ENCODE measurements around the gene SPATA33. TPM values are rescaled to one million over a fixed set of nuclear protein-coding genes. Genes with fewer than 3 reads are reported as not detected.
"Not testable (repeated sequence)": the region's sequence is repeated elsewhere in the genome, so short reads cannot be mapped to it uniquely, and the experiment has no call there.

The SPATA33 gene
- total RNA-seq, 1 donor from 2014 or later: 42.6 TPM

DNA sequence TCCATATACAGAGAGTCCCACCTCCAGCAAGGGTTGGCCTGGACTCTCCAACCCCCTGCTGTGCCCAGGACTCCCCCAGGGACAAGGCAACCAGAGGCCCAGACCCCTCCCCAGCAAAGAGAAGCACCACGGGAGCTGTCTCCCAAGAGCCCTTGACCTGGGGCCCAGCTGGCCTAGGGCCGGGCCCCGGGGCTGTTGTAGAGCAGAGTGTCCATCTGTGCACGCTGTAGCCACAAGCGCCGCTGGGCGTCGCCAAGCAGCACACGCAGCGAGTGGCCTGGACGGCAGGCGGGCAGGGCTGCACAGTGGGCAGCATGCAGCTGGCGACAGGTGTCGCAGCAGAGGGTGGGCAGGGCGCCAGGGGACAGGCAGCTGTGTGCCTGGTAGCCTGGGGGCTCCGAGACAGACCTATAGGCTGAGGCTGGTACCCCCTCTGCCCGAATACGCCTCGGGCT lies 39.6 kb downstream of the SPATA33 start:
- Mint-ChIP-seq H3K27me3 (ENCODE audit: low read depth) (no peaks in the 10 kb centered on the region), H3K4me1 (peaks cover 12% of the 10 kb centered on the region), H3K27ac (ENCODE audit: unreplicated experiment) (no peak overlapping the region), H3K36me3 (ENCODE audit: low read depth) (peaks cover 7% of the 10 kb centered on the region), H3K4me3 (no peak overlapping the region), H3K9me3 (no peaks in the 10 kb centered on the region)
- TF ChIP-seq, protein P1, sequence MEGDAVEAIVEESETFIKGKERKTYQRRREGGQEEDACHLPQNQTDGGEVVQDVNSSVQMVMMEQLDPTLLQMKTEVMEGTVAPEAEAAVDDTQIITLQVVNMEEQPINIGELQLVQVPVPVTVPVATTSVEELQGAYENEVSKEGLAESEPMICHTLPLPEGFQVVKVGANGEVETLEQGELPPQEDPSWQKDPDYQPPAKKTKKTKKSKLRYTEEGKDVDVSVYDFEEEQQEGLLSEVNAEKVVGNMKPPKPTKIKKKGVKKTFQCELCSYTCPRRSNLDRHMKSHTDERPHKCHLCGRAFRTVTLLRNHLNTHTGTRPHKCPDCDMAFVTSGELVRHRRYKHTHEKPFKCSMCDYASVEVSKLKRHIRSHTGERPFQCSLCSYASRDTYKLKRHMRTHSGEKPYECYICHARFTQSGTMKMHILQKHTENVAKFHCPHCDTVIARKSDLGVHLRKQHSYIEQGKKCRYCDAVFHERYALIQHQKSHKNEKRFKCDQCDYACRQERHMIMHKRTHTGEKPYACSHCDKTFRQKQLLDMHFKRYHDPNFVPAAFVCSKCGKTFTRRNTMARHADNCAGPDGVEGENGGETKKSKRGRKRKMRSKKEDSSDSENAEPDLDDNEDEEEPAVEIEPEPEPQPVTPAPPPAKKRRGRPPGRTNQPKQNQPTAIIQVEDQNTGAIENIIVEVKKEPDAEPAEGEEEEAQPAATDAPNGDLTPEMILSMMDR (conservative IDR thresholded peaks at IDR 0.05): no peak
- DNase-seq (ENCODE audit: low read depth, low spot score): no peak

DNA sequence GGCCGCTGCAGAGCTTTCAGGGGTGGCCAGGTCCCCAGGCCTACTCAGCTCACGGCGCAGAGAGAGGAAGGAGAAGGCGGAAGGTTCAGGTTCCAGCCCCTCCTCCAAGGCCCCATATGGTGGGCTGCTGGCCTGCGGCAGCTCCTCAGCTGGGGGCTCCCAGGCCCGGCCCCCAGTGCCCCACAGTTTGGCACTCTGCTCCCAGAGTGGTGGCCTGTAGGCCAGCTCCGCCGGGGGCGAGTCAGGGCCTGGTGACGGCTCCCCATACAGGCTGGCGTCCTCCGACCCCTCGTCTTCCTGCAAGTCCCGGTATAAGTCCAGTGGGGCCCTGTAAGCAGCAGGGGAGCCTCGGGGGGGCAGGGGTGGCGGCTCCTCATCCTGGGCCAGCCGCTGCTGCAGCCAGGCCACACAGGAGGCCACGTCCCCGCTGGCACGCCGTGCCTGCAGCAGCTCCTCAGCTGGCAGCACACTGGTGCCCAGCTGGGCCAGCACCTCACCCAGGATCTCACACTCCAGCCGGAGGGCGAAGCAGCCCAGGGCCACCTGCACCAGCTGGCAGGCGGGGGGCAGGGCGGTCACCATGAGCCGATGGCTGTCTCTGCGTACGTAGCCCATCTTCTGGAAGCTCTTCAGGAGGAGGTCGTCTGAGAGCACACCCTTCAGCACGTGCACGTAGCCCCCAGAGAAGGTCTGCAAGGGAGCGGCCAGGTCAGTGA lies 40.1 kb downstream of the SPATA33 start:
- peaks cover 7% of the 10 kb centered on the region for H3K36me3 Mint-ChIP-seq (ENCODE audit: low read depth)
- no peak for DNase-seq (ENCODE audit: low read depth, low spot score)
- no peak overlapping the region for H3K27ac Mint-ChIP-seq (ENCODE audit: unreplicated experiment)
- no peaks in the 10 kb centered on the region for H3K9me3 Mint-ChIP-seq
- peaks cover 12% of the 10 kb centered on the region for H3K4me1 Mint-ChIP-seq
- peak overlapping the region; percentile 41 for H3K4me3 Mint-ChIP-seq
- TF ChIP-seq, protein P1 (conservative IDR thresholded peaks at IDR 0.05): no peak
- H3K27me3 Mint-ChIP-seq (ENCODE audit: low read depth): no peaks in the 10 kb centered on the region

DNA sequence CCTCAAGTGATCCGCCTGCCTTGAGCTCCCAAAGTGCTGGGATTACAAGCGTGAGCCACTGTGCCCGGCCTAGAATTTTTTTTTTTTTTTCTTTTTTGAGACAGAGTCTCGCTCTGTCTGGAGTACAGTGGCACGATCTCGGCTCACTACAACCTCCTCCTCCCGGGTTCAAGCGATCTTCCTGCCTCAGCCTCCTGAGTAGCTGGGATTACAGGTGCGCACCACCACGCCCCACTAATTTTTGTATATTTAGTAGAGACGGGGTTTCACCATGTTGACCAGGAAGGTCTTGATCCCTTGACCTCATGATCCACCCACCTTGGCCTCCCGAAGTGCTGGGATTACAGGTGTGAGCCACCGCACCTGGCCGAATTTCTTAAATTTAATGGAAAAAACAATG lies 41.1 kb downstream of the SPATA33 start:
- H3K4me1 Mint-ChIP-seq: peaks cover 12% of the 10 kb centered on the region
- not testable (repeated sequence) for H3K36me3 Mint-ChIP-seq (ENCODE audit: low read depth); H3K27ac Mint-ChIP-seq (ENCODE audit: unreplicated experiment); H3K27me3 Mint-ChIP-seq (ENCODE audit: low read depth); H3K9me3 Mint-ChIP-seq; H3K4me3 Mint-ChIP-seq; DNase-seq (ENCODE audit: low read depth, low spot score)

DNA sequence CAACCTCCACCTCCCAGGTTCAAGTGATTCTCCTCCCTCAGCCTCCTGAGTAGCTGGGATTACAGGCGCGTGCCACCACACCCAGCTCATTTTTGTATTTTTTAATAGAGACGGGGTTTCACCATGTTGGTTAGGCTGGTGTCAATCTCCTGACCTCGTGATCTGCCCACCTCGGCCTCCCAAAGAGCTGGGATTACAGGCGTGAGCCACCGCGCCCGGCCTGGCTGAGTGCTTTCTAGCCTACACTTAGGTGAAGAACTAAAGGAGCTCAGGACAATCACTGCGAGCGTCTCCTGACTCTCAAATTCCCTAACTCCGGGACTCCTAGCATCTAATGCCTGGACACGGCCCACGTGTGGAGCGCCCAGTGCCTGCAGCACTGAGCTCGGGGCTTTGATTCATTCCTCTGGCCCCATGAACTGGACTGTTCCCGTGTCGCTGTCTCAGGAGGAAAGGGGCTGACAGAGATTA lies 42.0 kb downstream of the SPATA33 start:
- not testable (repeated sequence) for DNase-seq (ENCODE audit: low read depth, low spot score); H3K27ac Mint-ChIP-seq (ENCODE audit: unreplicated experiment); H3K36me3 Mint-ChIP-seq (ENCODE audit: low read depth); H3K9me3 Mint-ChIP-seq; H3K27me3 Mint-ChIP-seq (ENCODE audit: low read depth)
- Mint-ChIP-seq H3K4me3 (peak overlapping the region; percentile 83), H3K4me1 (peaks cover 12% of the 10 kb centered on the region)

- TF ChIP-seq, protein P1 (conservative IDR thresholded peaks at IDR 0.05): peak; percentile 78
- peak overlapping the region; percentile 83 for H3K4me3 Mint-ChIP-seq
- peak; percentile 98 for DNase-seq (ENCODE audit: low read depth, low spot score)
- peaks cover 3% of the 10 kb centered on the region for H3K36me3 Mint-ChIP-seq (ENCODE audit: low read depth)
- H3K27me3 Mint-ChIP-seq (ENCODE audit: low read depth): peaks cover 3% of the 10 kb centered on the region
- no peaks in the 10 kb centered on the region for H3K9me3 Mint-ChIP-seq
- H3K4me1 Mint-ChIP-seq: peaks cover 12% of the 10 kb centered on the region
- H3K27ac Mint-ChIP-seq (ENCODE audit: unreplicated experiment): no peak overlapping the region
Observed at GRCh38 chr16:89700100-89700648, 42.5 kb downstream of the SPATA33 start.

DNA sequence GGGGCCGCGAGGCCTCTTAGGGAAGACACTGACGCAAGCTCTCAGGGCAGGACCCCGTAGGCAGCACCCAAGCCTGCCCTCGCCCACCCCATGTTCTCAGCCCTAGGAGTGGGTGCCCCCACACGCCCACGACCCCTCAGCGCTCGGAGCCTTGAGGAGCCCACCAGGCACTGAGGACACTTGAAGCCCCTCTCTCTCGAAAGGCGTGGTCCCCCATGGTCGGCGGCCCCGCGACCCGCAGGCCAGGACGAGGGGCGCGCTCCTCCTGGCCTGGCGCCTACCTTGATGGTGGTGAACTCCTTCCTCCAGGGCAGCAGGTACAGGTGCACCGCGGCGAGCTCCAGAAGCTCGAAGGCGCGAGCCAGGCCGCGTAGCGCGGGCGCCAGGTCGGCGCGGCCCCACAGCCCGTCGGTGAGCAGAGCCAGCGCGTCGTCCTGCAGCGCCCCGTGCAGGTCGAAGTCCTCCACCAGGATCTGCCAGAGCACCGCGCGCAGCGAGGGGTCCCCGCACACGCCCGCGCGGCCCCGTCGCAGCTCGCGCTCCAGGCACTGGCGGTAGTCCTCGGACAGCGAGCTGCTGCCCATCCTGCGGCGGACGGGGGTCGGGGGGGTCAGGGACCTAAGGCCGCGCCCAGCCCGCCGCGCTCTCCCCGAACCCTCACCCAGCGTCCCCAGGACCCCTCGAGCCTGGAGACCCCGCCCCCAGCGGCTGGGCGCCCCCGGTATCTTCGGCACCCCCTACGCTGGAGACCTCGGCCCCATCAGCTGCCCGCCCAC lies 43.2 kb downstream of the SPATA33 start:
- peak overlapping the region; percentile 83 for H3K4me3 Mint-ChIP-seq
- H3K9me3 Mint-ChIP-seq: no peaks in the 10 kb centered on the region
- H3K4me1 Mint-ChIP-seq: peaks cover 13% of the 10 kb centered on the region
- TF ChIP-seq, protein P1 (conservative IDR thresholded peaks at IDR 0.05): peak; percentile 43
- peaks cover 3% of the 10 kb centered on the region for H3K36me3 Mint-ChIP-seq (ENCODE audit: low read depth)
- peaks cover 3% of the 10 kb centered on the region for H3K27me3 Mint-ChIP-seq (ENCODE audit: low read depth)
- H3K27ac Mint-ChIP-seq (ENCODE audit: unreplicated experiment): no peak overlapping the region
- no peak for DNase-seq (ENCODE audit: low read depth, low spot score)
